ENCODE measurements around the gene NECTIN1. TPM values are rescaled to one million over a fixed set of nuclear protein-coding genes. Genes with fewer than 3 reads are reported as not detected.

The NECTIN1 gene
- total RNA-seq, 1 donor = 7.8 TPM

DNA sequence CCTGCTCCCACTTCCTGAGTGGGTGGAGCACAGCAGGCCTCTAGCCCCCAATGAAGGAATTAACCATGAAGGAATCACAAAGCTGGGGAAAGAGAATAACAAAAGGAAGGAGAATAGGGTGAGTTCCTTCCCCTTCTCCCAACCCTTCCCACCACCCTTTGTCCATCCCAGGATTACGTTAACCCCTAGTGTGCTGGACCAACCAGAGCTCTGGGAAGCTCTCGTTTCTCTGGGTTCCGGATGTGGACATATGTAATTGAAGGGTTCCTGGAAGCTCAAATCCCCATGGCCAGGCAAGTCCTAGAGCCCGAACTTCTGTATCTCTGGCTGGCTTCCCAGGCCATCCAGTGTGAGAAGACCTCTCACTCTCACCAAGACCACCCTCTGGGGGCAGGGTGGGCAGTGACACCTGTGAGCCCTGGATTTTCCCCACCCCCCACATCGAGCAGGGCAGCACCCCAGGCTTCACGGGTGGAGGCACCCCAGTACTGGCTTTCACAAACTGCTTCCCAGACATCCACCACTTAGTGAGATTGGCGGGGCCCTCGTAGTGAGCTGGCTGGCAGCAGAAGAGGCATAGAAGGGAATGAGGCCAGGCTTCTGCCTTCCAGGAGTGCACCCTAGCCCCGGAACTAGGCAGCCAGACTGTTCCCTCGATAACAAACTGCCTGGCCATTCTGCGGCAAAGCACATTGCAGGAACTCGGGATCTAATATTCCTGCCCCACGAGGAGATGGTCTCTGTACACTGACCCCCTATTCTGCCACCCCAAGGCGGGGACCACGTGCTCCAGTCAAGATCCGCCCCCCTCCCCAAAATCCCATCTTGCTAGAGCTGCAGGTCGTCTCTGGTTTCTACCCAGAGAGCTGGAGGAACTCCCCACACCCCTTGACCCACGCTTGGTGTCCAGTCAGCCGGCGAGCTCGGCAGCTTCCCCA is 2.1 kb downstream of the NECTIN1 start:
- DNase-seq (ENCODE audit: low read depth) = no peak
- TF ChIP-seq, protein P1, sequence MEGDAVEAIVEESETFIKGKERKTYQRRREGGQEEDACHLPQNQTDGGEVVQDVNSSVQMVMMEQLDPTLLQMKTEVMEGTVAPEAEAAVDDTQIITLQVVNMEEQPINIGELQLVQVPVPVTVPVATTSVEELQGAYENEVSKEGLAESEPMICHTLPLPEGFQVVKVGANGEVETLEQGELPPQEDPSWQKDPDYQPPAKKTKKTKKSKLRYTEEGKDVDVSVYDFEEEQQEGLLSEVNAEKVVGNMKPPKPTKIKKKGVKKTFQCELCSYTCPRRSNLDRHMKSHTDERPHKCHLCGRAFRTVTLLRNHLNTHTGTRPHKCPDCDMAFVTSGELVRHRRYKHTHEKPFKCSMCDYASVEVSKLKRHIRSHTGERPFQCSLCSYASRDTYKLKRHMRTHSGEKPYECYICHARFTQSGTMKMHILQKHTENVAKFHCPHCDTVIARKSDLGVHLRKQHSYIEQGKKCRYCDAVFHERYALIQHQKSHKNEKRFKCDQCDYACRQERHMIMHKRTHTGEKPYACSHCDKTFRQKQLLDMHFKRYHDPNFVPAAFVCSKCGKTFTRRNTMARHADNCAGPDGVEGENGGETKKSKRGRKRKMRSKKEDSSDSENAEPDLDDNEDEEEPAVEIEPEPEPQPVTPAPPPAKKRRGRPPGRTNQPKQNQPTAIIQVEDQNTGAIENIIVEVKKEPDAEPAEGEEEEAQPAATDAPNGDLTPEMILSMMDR (IDR thresholded peaks at IDR 0.05; ENCODE audit: insufficient read depth, low read length) = no peak
- H3K4me3 ChIP-seq (ENCODE audit: low read depth, low read length) = peak overlapping the region; percentile 75

DNA sequence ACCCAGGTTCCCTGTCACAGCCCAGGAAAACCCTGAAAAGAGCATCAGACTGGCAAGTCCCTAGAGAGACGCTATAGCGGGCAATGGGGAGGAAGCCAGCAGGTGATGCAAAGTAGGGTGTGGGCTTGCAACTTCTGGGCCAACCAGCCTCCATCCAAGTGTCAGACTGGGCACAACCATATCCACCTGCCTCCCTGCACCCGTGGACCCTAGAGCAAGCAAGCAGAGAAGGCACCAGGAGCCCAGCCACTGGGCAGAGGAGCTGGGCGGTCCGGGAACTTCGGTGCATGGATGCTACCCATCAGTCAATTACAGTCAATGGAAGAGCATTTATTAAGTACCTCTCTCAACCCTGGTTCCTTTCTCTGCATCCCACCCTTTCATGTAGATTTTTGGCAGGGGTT is 2.8 kb downstream of the NECTIN1 start:
- TF ChIP-seq, protein P1 (IDR thresholded peaks at IDR 0.05; ENCODE audit: insufficient read depth, low read length) = no peak
- H3K4me3 ChIP-seq (ENCODE audit: low read depth, low read length) = no peak overlapping the region
- DNase-seq (ENCODE audit: low read depth) = no peak

DNA sequence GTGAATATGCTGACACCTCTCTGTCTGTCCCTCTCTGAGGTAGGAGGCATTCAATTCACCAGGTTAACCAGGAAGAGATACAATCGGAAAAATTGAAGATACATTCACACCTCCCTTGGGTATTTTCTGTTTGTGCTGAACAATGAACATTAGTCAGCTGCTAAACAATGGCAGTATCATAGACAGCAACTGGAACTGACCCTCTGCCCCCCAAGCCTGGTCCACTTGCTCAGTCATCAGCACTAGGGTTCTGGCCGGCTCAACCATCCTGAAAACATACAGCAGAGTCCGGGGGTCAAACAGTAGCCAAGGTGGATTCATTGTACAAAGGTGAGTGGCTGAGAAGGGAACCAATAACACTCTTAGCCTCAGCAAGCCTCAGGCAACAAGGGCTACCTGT is 4.0 kb downstream of the NECTIN1 start:
- TF ChIP-seq, protein P1 (IDR thresholded peaks at IDR 0.05; ENCODE audit: insufficient read depth, low read length) = no peak
- no peak for DNase-seq (ENCODE audit: low read depth)
- no peak overlapping the region for H3K4me3 ChIP-seq (ENCODE audit: low read depth, low read length)

DNA sequence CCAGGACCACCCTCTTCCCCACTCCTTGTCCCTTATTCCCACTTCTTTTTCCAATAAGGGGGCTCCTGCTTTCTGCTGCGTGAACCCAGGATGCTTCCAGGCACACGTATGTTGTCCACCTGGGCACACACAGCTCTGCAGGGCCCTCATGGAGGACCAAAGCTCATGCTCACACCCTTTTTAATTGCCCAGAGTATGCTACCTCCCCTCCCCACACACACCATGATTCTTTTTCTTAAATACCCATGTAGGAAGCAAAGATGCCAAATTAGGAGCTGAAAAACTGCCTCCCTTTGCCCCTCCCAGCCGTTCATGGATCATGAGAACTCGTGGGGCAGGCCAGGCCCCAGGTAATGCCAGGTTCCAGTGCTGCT is 5.1 kb downstream of the NECTIN1 start:
- H3K4me3 ChIP-seq (ENCODE audit: low read depth, low read length) = no peak overlapping the region
- TF ChIP-seq, protein P1 (IDR thresholded peaks at IDR 0.05; ENCODE audit: insufficient read depth, low read length) = no peak
- no peak for DNase-seq (ENCODE audit: low read depth)

DNA sequence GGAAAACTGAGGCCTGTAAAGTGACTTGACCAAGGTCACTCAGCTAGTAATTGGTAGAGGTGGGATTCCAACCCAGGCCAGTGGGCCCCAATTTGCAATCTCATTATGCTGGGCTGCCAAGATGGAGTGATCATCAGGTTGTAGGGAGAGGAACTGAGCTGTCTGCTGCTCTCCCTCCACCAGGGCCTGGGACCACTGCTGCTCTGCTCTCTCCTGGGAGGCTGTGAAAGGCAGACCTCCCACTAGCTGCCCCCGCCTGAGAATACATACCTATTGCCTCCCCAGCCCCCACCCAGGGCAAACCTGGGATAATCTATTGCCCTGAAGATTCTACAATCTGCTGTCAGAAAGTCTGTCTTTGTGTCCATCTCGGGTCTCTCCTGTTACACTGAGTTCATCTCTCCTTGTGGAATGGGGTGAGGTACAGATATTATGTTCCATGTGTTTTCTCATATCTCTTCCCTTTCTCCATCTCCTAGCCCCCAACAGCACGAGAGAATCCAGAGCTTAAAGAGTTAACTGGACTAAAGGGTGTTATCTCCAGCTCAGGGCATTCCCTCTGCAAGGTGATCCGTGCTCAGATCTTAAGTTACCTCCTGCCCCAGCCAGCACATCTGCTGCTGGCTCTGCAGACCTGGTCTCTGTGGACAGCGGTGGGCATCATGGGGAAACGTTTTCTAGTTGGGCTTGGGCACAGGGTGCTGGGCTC is 5.6 kb downstream of the NECTIN1 start:
- no peak overlapping the region for H3K4me3 ChIP-seq (ENCODE audit: low read depth, low read length)
- TF ChIP-seq, protein P1 (IDR thresholded peaks at IDR 0.05; ENCODE audit: insufficient read depth, low read length) = no peak
- no peak for DNase-seq (ENCODE audit: low read depth)

DNA sequence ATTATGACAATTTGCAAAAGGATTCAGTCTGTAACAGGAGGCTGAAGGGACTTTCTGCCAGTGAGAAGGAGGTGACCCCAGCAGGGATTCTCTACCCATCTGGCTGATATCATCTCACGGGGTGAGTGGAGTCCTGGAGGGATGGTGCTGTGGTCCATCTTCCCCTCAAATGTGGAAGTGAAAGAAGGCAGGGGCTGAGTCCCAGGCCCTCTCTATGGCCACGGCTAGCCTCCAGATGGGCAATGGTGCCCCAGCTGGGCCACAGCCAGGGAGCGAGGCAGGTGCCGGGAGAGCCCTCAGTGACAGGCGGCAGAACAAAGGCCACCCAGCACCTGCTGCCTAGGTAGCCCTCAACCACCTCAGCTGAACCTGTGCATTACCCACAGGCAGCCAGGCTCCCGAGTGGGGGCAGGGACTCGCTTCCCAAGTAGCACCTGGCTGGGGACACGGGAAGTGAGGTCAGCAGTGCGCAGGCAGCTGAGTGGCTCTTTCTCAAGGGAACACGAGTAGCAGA is 6.7 kb downstream of the NECTIN1 start:
- H3K4me3 ChIP-seq (ENCODE audit: low read depth, low read length) = no peak overlapping the region
- TF ChIP-seq, protein P1 (IDR thresholded peaks at IDR 0.05; ENCODE audit: insufficient read depth, low read length) = no peak
- no peak for DNase-seq (ENCODE audit: low read depth)
